Measurements from ENCODE around the gene EIF2B2.

EIF2B2 gene

DNA sequence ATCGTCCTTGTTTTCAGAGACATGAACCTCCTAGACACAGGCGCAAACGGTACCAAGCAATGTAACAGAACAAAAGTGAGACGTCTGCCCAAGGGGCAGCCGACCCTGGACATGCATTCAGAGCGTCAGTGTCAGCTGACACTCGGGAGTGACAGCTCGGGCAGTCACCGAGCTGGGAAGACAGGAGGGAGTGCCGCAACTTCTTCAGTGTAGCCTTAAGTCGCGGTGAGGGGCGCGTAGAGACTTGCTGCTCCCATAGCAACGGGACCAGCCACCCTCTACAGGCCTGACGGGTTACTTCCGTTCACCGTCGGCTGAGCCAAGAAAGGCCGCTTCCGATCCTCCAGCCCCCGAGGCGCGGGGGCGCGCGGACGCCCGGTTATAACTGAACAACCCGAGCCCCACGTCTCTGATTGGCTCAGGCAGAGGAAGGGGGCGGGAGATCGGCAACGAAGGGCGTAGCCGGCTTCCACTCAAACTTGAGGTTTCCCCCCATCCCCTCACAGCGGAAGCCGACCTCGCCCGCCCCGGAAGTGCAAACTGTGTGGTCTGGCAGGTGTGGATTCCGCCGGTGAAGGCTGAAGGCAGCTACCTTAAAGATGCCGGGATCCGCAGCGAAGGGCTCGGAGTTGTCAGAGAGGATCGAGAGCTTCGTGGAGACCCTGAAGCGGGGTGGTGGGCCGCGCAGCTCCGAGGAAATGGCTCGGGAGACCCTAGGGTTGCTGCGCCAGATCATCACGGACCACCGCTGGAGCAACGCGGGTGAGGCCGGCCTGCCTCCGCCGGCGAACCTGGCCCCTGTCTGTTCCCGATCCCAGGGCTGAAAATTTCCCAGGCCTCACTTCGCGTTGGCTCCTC is at the start of gene EIF2B2:
Gene EIF2B2 (plus strand): TSS at position 530 of the 858 bp plus-strand sequence. CDS start 70 bp downstream, at position 600.
- peak; percentile 97 for DNase-seq (ENCODE audit: low read depth)

DNA sequence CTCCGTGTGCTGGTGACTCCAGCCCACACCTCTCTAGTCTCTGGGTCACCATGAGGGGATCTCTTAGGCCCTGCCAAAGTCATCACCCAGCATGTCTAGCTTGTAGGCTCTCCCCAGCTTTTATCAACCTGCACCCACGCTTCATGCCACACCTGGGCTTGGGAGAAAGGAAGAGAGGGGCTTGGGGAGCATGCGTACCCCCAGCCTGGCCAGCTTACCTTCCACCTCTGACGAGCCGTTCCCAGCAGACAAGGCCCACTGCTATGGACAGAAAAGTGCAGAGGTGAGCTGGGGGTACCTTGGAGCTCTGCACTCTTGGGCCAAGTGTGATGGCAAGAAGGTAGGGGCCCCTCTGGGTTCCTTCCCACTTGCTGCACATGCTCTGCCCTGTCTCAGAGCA is 49.0 kb upstream of the EIF2B2 start:
- DNase-seq (ENCODE audit: low read depth): no peak

DNA sequence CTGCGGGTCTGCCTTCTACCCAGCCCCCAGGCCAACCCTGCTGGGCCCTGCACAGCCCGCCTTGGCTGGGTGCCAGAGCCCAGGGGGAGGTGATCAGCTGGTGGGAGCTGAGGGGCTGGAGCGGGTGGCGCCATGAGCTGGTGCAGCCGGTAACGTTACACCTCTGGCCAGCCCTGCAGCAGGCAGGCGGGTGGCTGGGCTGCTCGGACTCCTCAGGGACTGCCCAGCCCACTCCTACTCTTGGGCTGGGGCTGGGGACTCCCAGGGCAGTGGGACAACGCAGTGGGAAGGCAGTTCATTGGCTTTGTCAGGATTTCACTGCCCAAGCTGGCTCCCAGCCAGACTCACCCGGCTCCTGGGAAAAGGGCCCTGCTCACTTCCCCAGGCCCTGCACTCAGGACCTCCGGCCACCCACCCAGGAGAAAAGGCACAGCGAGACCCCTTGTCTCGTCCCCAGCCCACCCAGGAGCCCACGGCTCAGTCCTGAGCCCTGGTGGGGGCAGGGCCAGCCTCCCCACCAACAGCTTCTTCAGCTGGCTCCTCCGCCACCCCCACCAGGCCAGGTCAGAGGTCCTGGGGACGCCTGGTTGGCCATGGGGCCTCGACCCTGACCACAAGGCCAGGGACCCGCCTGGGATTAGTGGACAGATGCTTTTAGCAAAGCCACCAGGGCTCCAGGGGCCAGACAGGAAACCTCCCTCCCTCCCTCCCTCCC is 48.3 kb upstream of the EIF2B2 start:
- peak; percentile 26 for DNase-seq (ENCODE audit: low read depth)

DNA sequence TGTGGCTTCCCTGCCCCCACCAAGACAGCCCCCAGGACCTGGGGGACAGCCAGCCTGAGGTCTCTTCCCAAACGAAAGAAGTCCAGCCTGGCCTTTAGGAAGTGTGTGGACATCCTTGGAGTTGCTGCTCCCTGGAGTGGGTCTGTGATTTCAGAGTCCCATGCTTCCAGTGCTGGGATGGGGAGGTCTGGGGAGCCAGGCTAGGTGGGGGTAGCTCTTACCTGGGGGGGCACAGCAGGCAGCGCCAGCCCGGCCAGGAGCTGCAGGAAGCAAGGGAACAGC is 47.8 kb upstream of the EIF2B2 start:
- DNase-seq (ENCODE audit: low read depth): peak; percentile 23

DNA sequence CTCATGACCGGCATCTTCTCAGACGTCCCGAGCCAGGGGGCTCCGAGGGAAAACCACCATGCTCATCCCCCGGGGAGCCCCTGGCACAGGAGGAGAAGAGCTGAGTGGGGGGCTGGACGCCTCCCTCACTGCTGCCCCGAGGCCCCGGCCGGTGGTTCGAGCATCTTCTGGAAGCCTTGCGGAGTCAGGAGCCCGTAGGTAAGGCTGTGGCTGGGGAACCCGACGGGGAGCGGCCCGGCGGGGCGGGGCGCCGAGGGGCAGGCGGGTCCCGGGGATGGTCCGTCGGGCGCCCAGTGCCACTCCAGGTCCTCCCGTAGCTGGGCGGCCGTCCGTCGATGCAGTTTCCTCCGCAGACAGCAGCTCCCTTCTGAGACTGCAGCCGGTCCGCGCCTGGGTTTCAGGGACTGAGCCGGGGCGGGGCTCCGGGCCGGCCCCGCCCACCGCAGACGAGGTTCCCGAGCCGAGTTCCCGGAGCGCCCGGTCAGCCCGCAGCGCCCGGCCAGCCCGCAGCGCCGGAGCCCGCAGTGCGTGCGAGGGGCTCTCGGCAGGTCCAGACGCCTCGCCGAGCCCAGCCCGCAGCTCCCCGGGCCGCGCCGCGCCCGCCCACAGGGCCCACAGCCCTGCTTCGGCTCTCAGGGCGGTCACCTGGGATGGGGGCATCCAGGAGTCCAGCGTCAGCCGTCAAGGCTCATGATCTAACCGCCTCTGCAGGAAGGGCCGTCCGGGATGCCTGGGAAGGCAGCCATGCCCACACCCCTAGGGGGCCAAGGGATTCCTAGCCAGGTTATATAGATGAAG is 47.3 kb upstream of the EIF2B2 start, which contains the start of gene PGF:
Gene PGF (minus strand): TSS at position 369 of the 798 bp plus-strand sequence. CDS start 355 bp downstream, at position 14.
- peak; percentile 67 for DNase-seq (ENCODE audit: low read depth)

DNA sequence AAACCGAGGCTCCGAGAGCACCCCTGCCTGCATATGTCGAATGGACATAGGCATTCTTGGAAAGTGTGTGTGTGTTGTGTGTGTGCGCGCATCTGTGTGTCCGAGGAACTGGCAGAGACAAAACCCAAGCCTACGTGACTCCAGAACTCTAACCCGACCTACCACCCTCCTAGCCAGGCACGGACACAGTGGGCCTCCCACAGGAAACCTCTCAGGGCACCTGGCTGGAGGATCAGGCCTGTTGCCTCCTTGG is 46.8 kb upstream of the EIF2B2 start:
- DNase-seq (ENCODE audit: low read depth): no peak

DNA sequence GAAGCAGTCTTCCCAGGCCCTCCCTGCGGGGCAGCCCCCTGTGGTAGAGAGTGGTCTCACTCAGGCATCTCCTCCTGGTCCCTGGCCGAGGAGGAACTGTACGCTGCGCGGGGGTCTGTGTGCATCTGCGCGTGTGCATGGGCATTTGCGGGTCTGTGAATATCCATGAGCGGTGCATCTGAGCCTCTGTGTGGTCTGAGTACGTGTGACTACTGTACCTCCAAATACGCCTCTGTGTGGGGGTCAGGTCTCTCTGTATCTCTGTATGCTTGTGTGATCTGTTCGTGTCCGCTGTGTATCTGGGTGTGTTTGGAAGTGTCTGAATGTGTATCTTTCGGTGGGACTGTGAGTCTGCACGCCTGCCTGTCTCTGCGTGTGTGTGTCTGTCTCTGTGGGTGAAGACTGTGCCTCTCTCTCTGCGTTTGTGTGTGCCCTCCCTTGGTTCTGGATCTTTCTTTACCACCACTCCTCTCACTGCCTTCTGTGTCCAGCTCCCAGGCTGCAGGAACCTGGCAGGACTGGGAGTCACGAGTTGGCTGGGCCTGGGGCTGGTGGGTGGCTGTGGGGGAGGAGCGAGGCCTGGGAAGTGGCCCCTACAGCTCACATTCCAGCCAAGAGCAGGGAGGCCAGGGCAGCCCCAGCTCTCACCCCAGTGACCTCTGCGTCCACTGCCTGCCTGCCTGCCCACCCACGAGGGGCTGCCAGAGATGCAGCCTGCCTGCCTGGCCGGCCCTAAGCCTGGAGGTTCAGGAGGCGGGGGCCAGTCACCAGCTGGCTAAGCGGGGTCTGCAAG is 46.2 kb upstream of the EIF2B2 start:
- no peak for DNase-seq (ENCODE audit: low read depth)

DNA sequence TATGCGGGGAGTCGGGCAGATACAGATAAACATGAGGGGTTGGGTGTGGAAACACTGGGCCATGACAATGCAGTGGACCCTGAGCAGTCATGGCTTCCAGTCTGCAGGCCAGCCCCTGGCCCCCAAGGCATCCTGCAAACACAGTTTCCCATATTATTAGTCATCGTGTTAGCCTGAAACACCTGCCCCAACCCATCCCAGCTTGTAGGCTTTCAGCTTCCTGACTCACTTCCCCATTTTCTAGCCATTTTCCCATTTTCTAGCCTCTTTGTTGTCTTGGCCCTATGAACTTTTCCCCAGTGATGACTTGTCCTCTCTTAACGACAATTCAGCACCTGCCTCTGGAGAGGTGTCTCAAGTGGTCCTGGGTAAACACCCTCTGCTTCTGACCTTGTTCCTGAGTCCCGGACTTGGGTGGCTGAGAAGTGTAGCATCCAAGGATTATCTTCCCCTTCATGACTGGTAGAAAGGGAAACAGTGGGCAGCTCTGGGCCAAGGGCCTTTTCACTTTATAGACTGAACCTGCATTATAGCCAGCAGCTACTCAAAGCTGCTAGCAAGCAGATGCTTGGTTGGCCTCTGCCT is 43.0 kb upstream of the EIF2B2 start:
- peak; percentile 45 for DNase-seq (ENCODE audit: low read depth)

DNA sequence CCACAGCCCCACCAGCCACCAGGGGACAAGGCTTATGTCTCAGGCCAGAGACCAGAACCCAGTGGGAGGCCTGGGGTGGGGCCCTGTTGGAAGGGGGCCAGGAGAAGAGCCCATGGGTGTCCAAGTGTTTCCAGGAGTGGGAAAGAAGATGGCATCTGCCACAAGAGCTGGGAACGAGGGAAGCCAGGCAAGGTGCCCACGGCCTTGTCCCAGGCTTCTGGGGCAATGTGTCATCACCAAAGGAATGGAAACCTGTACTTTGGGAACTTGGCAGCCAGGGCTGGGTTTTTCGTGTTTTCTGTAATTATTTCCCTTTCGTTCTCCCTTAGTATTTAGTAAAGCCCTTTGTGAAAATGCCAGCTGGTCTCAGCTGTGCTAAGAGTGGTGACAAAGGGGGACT is 42.0 kb upstream of the EIF2B2 start:
- DNase-seq (ENCODE audit: low read depth): no peak

DNA sequence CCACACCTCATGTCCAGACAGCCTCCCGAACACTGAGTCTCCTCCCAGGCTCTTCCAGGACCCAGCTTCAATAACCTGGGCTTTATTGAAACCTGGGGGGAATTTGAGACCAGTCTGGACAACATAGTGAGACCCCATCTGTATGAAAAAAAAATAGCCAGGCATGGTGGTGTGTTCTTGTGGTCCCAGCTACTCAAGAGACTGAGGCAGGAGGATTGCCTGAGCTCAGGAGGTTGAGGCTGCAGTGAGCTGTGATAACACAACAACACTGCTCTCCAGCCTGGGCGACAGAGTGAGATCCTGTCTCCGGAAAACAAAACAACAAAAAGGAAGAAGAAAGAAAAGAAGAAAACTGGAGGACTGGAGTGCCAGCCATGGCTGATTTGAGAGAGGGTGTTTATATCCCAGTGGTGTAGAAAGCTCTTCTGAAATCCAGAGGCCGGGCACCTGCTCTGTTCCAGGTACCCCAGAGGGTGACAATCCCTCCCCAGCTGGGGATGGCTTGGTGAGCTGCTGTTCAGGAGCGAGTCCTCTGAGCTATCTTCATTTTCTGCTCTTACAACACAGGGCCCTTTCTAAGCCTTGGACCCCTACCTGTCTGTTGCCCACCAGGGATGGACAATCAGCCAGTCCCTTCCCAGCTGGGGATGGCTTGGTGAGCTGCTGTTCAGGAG is 41.3 kb upstream of the EIF2B2 start:
- no peak for DNase-seq (ENCODE audit: low read depth)

DNA sequence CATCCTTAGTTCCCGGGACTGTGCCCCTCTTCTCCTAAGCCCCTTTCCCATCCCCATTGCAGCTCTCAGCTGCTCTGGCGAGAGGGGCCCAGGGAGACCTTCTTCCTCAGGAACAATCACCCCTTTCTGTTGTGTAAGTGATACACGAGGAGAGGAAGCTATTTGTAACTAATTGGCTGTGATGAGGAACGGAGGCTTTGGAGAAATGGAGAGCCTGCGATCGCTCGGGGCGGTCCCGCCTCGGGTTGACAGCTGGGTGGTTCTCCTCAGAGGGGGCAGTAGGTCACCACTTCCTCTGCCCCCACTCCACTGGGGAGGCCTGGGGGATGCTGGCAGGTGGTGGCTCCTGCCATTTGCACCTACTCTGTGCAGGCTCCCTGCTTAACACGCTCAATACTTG is 40.7 kb upstream of the EIF2B2 start:
- no peak for DNase-seq (ENCODE audit: low read depth)

DNA sequence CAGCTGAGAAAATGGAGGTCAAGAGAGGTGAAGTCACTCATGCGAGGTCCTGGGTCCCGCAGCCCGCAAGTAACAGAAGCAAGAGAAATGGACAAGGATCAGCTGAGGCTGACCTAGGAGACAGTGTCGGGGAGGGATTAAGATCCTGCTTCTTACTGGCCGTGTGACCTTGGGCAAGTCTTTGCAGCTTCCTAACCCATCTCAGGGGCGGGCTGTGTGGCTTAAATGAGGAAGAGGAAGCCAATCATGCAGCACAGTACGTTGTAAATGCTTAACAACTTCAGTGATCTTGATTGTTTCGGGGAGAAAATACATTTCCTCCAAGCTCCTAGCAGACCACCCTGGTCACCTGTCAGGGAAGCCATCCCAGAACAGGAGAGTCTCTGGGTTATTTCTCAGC is 40.2 kb upstream of the EIF2B2 start:
- no peak for DNase-seq (ENCODE audit: low read depth)

DNA sequence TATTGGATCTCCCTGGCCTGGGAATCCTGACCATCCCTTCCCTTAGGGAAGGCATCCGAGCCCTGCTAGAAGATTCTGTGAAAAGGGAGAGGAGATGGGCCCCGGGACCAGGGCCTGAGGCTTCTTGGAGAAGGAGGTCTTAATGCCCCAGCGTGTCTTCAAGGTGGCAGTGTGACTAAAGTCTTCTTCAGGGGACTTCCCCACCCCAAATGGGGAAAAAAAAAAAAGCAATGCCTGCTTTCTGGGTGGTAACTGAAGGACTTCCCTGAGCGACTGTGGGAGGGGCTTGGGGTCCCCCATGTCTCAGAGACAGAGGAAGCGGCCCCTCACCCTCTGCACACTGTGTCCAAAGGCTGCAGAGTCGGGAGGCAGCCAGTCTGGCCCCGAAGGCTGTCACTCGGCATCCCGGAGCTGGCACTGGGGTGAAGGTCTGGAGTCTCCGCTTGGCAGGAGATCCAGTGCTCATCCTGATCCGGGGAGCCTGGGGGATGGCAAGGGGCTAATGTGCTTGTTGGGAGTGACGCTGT is 39.5 kb upstream of the EIF2B2 start:
- DNase-seq (ENCODE audit: low read depth): no peak

DNA sequence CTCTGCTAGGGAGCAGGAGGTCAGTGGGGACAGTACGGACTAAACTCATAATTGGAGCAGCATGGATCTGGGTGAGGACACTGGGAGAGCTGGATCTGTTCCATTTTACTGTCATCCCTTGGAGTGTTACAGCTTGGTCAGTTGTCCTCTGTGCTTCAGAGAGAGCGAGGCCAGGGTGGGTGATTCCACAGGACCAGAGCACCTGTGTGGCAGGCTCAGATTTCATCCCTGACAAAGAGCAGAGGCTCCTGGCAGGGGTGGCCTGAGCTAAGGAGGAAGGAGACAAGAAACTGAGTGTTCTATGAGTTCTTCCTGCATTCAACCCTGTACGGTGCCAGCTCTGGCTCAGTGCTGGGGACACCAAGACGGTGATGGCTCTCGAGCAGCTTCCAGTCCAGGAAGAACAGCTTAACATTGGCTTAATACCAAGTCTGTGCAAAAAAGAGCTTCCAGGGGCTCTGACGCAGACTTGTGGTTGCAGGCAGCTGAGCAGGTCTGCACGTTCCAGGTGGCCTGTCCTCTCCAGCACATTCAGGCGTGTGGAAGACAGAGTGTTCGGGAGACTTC is 38.9 kb upstream of the EIF2B2 start:
- peak; percentile 80 for DNase-seq (ENCODE audit: low read depth)

DNA sequence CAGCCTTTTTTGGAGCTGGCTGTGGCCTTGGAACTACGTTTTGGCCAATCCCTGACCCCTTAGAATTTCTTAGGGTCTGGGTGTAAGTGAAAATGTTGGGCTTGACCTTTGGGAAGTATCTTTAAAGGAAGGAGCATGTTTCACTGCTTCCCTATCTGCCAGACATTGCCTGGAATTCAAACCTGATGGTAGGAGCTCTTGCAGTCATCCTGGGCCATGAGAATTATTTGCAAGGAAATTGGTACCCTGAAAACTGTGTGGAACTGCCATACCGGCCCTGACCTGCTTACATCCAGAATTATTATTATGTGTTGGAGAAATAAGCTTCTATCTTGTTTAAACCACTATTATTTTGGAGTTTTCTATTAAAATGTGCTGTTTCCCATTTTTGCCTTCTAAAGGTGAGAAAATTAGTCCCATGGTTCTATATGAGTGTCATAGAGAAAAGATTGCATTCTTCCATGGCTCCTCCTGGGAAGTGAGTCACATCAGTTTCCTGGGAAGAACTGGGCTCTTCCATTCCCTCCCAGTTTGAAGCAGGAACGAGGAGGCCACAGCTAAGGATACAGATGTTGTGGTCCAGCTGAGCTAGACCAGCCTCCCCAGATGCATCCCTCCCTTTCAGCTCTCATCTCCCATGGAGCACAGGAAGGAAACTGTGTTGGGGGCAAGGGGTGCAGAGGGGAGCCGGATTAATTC is 37.8 kb upstream of the EIF2B2 start:
- peak; percentile 86 for DNase-seq (ENCODE audit: low read depth)

DNA sequence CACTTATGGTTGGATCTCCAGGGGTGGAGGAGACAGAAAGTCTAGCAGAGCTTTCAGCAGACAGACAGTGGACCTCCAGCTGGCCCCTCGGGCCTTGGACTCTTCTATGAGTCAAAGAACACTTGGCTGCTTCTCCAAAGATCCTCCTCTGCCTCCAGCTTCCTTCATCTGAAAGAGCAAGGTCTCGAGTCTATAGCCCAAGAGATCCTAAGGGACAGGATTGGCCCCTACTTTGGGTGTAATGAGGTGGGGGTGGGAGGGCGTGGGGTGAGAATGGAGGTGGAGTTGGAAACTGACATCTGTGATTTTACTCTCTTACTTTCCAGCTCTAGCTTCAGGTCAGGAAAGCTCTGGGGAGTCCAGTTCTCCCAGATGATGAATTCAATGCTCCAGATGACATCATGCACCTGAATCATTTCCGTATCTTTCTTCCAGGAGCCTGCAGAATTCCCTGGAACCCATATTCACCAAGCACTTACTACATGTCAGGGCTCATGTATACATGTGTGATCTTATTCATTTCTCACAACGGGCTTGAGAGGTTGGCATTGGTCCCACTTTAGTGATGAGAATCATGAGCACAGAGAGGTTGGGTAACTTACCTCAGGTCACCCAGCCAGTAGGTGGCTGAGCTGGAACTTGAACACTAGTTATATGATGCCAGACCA is 37.1 kb upstream of the EIF2B2 start:
- DNase-seq (ENCODE audit: low read depth): peak; percentile 90

DNA sequence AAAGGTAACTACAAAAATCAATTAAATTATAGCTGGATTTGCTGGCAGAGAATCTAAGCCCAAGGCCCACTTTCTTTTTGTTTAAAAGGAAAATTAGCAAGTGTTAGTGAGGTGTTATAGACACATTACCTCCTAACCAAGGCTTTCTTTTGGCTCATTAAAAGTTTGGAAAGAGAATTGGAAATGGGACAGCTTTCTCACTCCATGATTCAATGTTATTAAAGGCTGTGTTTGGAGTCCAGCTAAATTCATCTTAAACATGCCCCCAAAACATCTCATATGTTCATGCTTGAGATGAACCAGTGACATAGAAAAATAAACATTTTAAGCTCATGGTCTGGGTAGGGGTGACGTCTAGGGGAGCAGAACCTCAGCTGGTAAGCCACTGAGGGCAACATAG is 33.9 kb upstream of the EIF2B2 start:
- no peak for DNase-seq (ENCODE audit: low read depth)

DNA sequence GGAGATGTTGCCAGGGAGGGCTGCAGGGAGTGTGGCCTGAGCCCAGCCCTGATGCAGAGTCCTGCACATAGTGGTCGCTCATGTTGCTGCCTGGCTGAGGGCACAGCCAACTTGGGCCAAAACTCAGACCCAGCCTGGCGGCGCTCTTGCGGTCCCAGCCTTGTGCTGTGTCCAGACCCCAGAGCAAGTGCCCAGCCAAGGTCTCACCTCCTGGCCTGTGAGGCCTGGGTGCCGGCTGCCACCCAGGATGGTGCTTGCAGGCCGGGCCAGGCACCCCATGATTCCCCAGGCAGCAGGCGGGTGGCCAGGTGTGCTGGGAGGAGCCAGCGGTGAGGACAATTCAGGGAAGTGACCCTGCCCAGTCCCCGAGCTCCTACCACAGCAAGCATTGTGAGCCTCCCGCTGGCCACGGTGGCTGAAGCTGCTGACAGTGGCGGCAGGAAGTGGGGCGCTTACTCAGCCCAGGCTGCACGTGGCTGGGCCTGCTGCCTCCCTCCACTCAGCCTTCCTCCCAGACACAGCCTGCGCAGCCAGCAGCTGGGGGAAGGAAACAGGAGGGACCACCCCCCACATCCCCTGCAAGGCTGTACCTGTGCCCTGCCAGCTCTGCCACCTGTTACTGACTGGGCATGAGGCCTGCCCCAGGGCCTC is 29.6 kb upstream of the EIF2B2 start:
- peak; percentile 81 for DNase-seq (ENCODE audit: low read depth)

DNA sequence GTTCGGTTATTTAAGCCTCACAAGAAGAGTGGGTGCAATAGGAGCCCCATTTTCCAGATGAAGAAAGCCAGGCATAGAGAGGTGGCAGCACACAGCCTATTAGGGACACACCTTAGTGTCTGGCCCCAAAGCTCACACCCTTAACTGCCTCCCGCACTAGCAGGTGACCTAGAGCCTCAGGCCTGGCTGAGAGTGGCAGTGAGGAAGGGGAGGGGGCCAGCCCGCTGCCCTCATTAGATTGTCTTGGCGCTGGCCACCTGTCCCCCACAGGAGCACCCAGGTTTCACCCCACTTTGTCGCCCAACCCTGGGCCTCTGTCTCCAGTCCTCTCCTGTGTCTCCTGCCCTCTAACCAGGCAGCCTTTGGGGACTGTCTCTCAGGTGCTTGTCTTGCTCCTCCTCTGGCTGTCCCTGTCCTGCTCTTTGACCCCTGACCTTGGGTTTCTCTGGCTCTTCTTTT is 28.8 kb upstream of the EIF2B2 start:
- DNase-seq (ENCODE audit: low read depth): no peak
